Activated CD4-positive, alpha-beta memory T cell treated with anti-CD3 and anti-CD28 coated beads, Interleukin-2, amount 10 ng/mL, durations not matched to agents 7 days and 5 days (primary cell): ENCODE data around the gene LRP11. TPM values are rescaled to one million over a fixed set of nuclear protein-coding genes. Genes with fewer than 3 reads are reported as not detected.
"Not testable (repeated sequence)": the region's sequence is repeated elsewhere in the genome, so short reads cannot be mapped to it uniquely, and the experiment has no call there.

Experiments used
- CTCF ChIA-PET: fragments of 350-600 bp; sonication (Branson Sonifier 250); formaldehyde crosslinking; loops from one replicate; lab custom pipeline; 2021; ENCODE audit warnings: antibody characterized with exemption, inconsistent platforms; lab: Charles Lee
- POLR2A ChIA-PET: fragments of 350-600 bp; sonication (Branson Sonifier 250); formaldehyde crosslinking; loops from one replicate; lab custom pipeline; 2021; ENCODE audit warnings: antibody characterized with exemption; lab: Charles Lee
- DNase-seq: peaks from one replicate; pipeline ENCODE4 v3.0.0-alpha.2; 2020
- H3K27ac Mint-ChIP-seq: one replicate; pipeline ENCODE4 v1.8.0; 2021; ENCODE audit warnings: mild to moderate bottlenecking, mixed read lengths
- H3K27me3 Mint-ChIP-seq: one replicate; pipeline ENCODE4 v1.8.0; 2021; ENCODE audit warnings: mixed read lengths
- H3K36me3 Mint-ChIP-seq: one replicate; pipeline ENCODE4 v1.8.0; 2021; ENCODE audit warnings: low read depth, mixed read lengths
- H3K4me1 Mint-ChIP-seq: one replicate; pipeline ENCODE4 v1.8.0; 2021; ENCODE audit warnings: mixed read lengths
- H3K4me3 Mint-ChIP-seq: one replicate; pipeline ENCODE4 v1.8.0; 2021; ENCODE audit warnings: mild to moderate bottlenecking, mixed read lengths
- H3K9me3 Mint-ChIP-seq: one replicate; pipeline ENCODE4 v1.8.0; 2021; ENCODE audit warnings: mixed read lengths
- total RNA-seq, 2 experiments: library from RNA; stranded (reverse); gene quantifications; one replicate each; pipeline ENCODE4 v1.2.3, GENCODE V29; 2021

Gene LRP11
- total RNA-seq, 2 experiments from 2014 or later, result 6.0 to 7.2 TPM

DNA sequence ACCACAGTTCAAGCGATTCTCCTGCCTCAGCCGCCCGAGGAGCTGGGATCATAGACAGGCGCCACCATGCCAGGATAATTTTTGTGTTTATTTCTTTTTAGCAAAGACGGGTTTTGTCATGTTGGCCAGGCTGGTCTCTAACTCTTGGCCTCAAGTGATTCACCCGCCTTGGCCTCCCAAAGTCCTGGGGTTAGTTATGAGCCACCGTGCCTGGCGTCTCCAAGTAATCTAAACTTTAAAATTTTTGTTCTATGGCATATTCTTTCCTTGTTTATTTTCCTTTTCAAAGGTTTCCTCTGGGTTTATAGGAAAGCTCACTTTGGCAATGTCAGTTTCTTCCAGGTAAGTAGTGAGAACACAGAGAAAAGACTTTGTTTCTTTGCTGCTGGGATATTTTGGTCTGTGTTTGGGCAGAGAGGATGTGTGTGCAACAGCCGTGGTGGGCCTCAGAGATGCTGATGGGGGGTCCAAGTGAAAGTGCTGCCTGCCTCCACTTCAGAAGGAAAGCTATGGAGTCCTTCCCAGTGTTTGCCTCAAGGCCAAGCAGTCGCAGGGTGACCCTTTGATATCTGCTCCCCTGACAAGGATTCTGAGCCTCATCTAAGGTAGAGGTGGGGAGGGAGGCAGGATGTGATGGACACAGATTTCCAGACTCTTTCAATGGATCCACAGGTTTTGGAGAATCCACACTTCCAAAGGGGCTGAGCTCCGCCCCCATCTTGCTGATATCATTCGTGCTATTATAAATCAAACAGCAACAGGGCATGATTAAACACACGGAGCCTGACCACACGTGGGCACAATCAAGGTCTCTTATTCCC lies 2.3 kb downstream of the LRP11 start:
- Mint-ChIP-seq H3K4me3 (peak overlapping the region; percentile 45), H3K36me3 (no peaks in the 10 kb centered on the region), H3K27ac (no peak overlapping the region), H3K4me1 (peaks cover 26% of the 10 kb centered on the region), H3K27me3 (peaks cover 6% of the 10 kb centered on the region), H3K9me3 (no peaks in the 10 kb centered on the region)
- ChIA-PET POLR2A (interaction anchor here (1.0 kb wide), 1 partner anchor 143 kb away, joined by 3 read pairs; the partner anchor contains the start of gene LATS1), CTCF (interaction anchor here (0.9 kb wide), 1 partner anchor 28 kb away, joined by 3 read pairs; no protein-coding TSS in a partner anchor)
- DNase-seq, result no peak

- ChIA-PET POLR2A (no interaction called here), CTCF (interaction anchor here (0.9 kb wide), 1 partner anchor 27 kb away, joined by 3 read pairs; no protein-coding TSS in a partner anchor)
- no peaks in the 10 kb centered on the region for H3K36me3 Mint-ChIP-seq
- peaks cover 6% of the 10 kb centered on the region for H3K27me3 Mint-ChIP-seq
- H3K4me3 Mint-ChIP-seq, result no peak overlapping the region
- H3K27ac Mint-ChIP-seq, result no peak overlapping the region
- peaks cover 31% of the 10 kb centered on the region for H3K4me1 Mint-ChIP-seq
- no peak for DNase-seq
- H3K9me3 Mint-ChIP-seq, result no peaks in the 10 kb centered on the region
Measured at GRCh38 chr6:149860834-149861602, 3.1 kb downstream of the LRP11 start.

GRCh38 chr6:149860513-149860833 lies 3.7 kb downstream of the LRP11 start:
- ChIA-PET POLR2A (no interaction called here), CTCF (interaction anchor here (1.0 kb wide), 1 partner anchor 20 kb away, joined by 3 read pairs; no protein-coding TSS in a partner anchor)
- H3K27me3 Mint-ChIP-seq, result peaks cover 6% of the 10 kb centered on the region
- no peaks in the 10 kb centered on the region for H3K36me3 Mint-ChIP-seq
- no peak overlapping the region for H3K4me3 Mint-ChIP-seq
- no peak overlapping the region for H3K27ac Mint-ChIP-seq
- no peak for DNase-seq
- H3K4me1 Mint-ChIP-seq, result peaks cover 34% of the 10 kb centered on the region
- no peaks in the 10 kb centered on the region for H3K9me3 Mint-ChIP-seq

DNA sequence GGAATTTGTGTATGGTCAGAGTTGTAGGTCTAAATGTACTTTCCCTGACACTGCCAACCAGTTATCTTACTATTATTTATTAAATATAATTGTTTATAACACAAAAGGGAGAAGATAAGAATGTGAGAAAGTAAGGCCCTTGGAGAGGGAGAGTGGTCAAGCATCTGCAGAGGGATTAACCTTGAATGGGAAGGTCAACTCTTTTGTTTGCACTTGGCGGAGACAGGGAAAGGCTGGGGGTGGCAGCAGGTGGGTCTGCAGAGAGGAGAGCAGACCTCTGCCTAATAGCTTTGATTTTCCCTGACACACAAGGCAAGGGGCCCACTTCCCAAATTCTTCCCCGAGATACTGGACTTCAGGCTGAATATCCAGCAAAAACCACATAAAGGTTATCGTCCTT lies 4.2 kb downstream of the LRP11 start:
- H3K4me1 Mint-ChIP-seq, result peaks cover 37% of the 10 kb centered on the region
- H3K27ac Mint-ChIP-seq, result no peak overlapping the region
- DNase-seq, result no peak
- peaks cover 6% of the 10 kb centered on the region for H3K27me3 Mint-ChIP-seq
- POLR2A ChIA-PET, result no interaction called here
- H3K36me3 Mint-ChIP-seq, result no peaks in the 10 kb centered on the region
- no peak overlapping the region for H3K4me3 Mint-ChIP-seq
- CTCF ChIA-PET, result interaction anchor here (1.0 kb wide), 1 partner anchor 19 kb away, joined by 3 read pairs; no protein-coding TSS in a partner anchor
- H3K9me3 Mint-ChIP-seq, result no peaks in the 10 kb centered on the region

- POLR2A ChIA-PET, result no interaction called here
- Mint-ChIP-seq H3K27ac (no peak overlapping the region), H3K36me3 (no peaks in the 10 kb centered on the region), H3K27me3 (peaks cover 6% of the 10 kb centered on the region), H3K4me1 (peaks cover 38% of the 10 kb centered on the region), H3K4me3 (no peak overlapping the region), H3K9me3 (no peaks in the 10 kb centered on the region)
- DNase-seq, result no peak
- CTCF ChIA-PET, result interaction anchor here (1.0 kb wide), 1 partner anchor 19 kb away, joined by 3 read pairs; no protein-coding TSS in a partner anchor
Measured at GRCh38 chr6:149859368-149859767, 4.8 kb downstream of the LRP11 start.

- peaks cover 6% of the 10 kb centered on the region for H3K27me3 Mint-ChIP-seq
- no peak overlapping the region for H3K27ac Mint-ChIP-seq
- DNase-seq, result no peak
- no peak overlapping the region for H3K4me3 Mint-ChIP-seq
- no peaks in the 10 kb centered on the region for H3K36me3 Mint-ChIP-seq
- H3K9me3 Mint-ChIP-seq, result no peaks in the 10 kb centered on the region
- POLR2A ChIA-PET, result no interaction called here
- CTCF ChIA-PET, result interaction anchor here (1.7 kb wide), 1 partner anchor 8 kb away, joined by 6 read pairs; no protein-coding TSS in a partner anchor
- H3K4me1 Mint-ChIP-seq, result peaks cover 46% of the 10 kb centered on the region
Measured at GRCh38 chr6:149857541-149857940, 6.6 kb downstream of the LRP11 start.

- ChIA-PET CTCF (interaction anchor here (0.5 to 1.7 kb wide), 2 partner anchors 9 to 1007 kb away, joined by 3 to 6 read pairs; no protein-coding TSS in a partner anchor), POLR2A (interaction anchor here (1.3 kb wide), 1 partner anchor 11 kb away, joined by 3 read pairs; no protein-coding TSS in a partner anchor)
- no peaks in the 10 kb centered on the region for H3K27me3 Mint-ChIP-seq
- H3K4me3 Mint-ChIP-seq, result no peak overlapping the region
- H3K27ac Mint-ChIP-seq, result no peak overlapping the region
- H3K9me3 Mint-ChIP-seq, result no peaks in the 10 kb centered on the region
- no peaks in the 10 kb centered on the region for H3K36me3 Mint-ChIP-seq
- no peak for DNase-seq
- peaks cover 49% of the 10 kb centered on the region for H3K4me1 Mint-ChIP-seq
Measured at GRCh38 chr6:149856256-149856994, 7.7 kb downstream of the LRP11 start.

- Mint-ChIP-seq H3K36me3 (peaks cover 4% of the 10 kb centered on the region), H3K27ac (no peak overlapping the region), H3K4me3 (no peak overlapping the region), H3K4me1 (peaks cover 49% of the 10 kb centered on the region), H3K27me3 (peaks cover 5% of the 10 kb centered on the region), H3K9me3 (no peaks in the 10 kb centered on the region)
- ChIA-PET CTCF (interaction anchor here (0.5 to 1.7 kb wide), 2 partner anchors 10 to 1008 kb away, joined by 3 to 6 read pairs; no protein-coding TSS in a partner anchor), POLR2A (interaction anchor here (1.3 kb wide), 1 partner anchor 10 kb away, joined by 3 read pairs; no protein-coding TSS in a partner anchor)
- DNase-seq, result no peak
Measured at GRCh38 chr6:149855741-149856140, 8.4 kb downstream of the LRP11 start.

GRCh38 chr6:149855040-149855654 lies 9.0 kb downstream of the LRP11 start:
- DNase-seq, result no peak
- CTCF ChIA-PET, result interaction anchor here (1.2 kb wide), 1 partner anchor 77 kb away, joined by 3 read pairs; no protein-coding TSS in a partner anchor
- no peak overlapping the region for H3K27ac Mint-ChIP-seq
- H3K27me3 Mint-ChIP-seq, result peaks cover 5% of the 10 kb centered on the region
- POLR2A ChIA-PET, result no interaction called here
- H3K9me3 Mint-ChIP-seq, result no peaks in the 10 kb centered on the region
- H3K4me1 Mint-ChIP-seq, result peaks cover 49% of the 10 kb centered on the region
- H3K4me3 Mint-ChIP-seq, result no peak overlapping the region
- peaks cover 4% of the 10 kb centered on the region for H3K36me3 Mint-ChIP-seq

DNA sequence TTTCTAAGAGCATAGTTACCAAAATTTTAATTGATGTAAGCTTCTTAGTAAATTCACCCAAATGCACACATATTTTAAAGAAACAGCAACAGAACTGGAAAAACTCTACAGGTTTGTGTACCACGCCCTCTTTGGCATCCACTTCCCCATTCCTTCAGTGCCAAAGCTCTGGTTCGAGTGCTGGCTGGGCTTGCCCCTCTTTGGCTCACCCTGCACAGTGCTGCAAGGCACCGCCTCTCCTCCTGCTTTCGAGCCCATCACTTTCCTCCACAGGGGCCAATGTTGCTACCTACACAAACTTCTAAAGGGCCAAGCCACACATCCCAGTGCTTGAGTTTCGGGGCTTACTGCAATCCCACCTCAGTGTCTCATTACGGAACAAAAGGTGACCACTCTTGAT lies 9.6 kb downstream of the LRP11 start:
- H3K4me3 Mint-ChIP-seq, result no peak overlapping the region
- no peak overlapping the region for H3K27ac Mint-ChIP-seq
- peaks cover 8% of the 10 kb centered on the region for H3K27me3 Mint-ChIP-seq
- H3K36me3 Mint-ChIP-seq, result peaks cover 4% of the 10 kb centered on the region
- CTCF ChIA-PET, result interaction anchor here (1.2 kb wide), 1 partner anchor 77 kb away, joined by 3 read pairs; no protein-coding TSS in a partner anchor
- H3K9me3 Mint-ChIP-seq, result no peaks in the 10 kb centered on the region
- peaks cover 49% of the 10 kb centered on the region for H3K4me1 Mint-ChIP-seq
- POLR2A ChIA-PET, result no interaction called here
- DNase-seq, result no peak

- H3K36me3 Mint-ChIP-seq, H3K27me3 Mint-ChIP-seq, H3K9me3 Mint-ChIP-seq, POLR2A ChIA-PET, DNase-seq, H3K27ac Mint-ChIP-seq, H3K4me3 Mint-ChIP-seq: not testable (repeated sequence)
- CTCF ChIA-PET, result interaction anchor here (1.2 kb wide), 1 partner anchor 78 kb away, joined by 3 read pairs; no protein-coding TSS in a partner anchor
- peaks cover 49% of the 10 kb centered on the region for H3K4me1 Mint-ChIP-seq
Measured at GRCh38 chr6:149854017-149854416, 10.1 kb downstream of the LRP11 start.

- Mint-ChIP-seq H3K27me3 (peaks cover 10% of the 10 kb centered on the region), H3K36me3 (peaks cover 4% of the 10 kb centered on the region), H3K4me1 (peaks cover 56% of the 10 kb centered on the region), H3K9me3 (no peaks in the 10 kb centered on the region), H3K4me3 (no peak overlapping the region), H3K27ac (no peak overlapping the region)
- ChIA-PET CTCF (interaction anchor here (0.9 to 1.1 kb wide), 3 partner anchors 12 to 20 kb away, joined by 3 to 4 read pairs (median 3); no protein-coding TSS in a partner anchor), POLR2A (interaction anchor here (1.0 kb wide), 1 partner anchor 135 kb away, joined by 3 read pairs; the partner anchor contains the start of gene LATS1)
- DNase-seq, result peak; percentile 53
Measured at GRCh38 chr6:149852881-149853280, 11.3 kb downstream of the LRP11 start.
